Tongue (tissue), 2 donors: ENCODE results near the gene IL17RB. TPM values are rescaled to one million over a fixed set of nuclear protein-coding genes. Genes with fewer than 3 reads are reported as not detected.

Source experiments
- DNase-seq: peaks from one replicate; pipeline ENCODE4 v3.0.0-alpha.2; 2015
- total RNA-seq: library from RNA; depleted of rRNA; stranded (reverse); fragments of >200 nt; gene quantifications from one replicate; pipeline ENCODE4 v1.2.3, GENCODE V29; 2014

The IL17RB gene
- total RNA-seq, 1 donor from 2014 or later: 1.0 TPM

- no peak for DNase-seq
Observed at GRCh38 chr3:53833053-53833645, 13.2 kb upstream of the IL17RB start.

GRCh38 chr3:53833700-53834099 lies 12.7 kb upstream of the IL17RB start:
- DNase-seq: no peak

DNA sequence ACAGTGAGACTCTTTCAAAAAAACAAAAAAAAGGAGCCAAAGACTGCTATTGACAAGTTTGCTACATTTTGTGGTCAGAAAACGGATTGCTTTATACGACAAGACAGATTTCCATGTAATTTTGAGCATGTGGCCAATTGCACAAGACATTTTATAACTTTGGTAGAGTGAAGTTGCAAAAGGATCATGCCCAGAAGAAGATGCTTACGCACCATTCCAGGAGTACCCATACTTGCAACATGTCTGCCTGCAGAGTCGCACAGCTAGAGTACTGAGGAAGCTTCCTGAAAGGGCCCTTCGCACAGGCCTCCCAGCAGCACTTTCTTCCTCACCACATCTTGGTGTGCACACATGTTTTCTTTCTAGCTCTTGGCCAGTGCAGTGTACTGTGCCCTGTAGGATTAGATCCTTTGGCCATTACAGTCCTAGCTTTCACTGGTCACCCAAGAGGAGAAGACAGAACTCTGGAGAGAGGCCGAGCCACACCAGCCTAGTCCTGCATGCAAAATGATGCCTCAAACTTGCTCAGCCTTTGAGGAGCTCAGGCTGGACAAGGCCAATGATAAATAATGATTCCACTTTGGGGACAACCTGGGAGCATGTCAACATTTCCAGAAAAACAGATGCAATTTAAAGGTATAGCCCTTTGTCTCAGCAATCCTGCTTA lies 11.8 kb upstream of the IL17RB start:
- no peak for DNase-seq

- no peak for DNase-seq
Observed at GRCh38 chr3:53835257-53835656, 11.1 kb upstream of the IL17RB start.

- no peak for DNase-seq
Observed at GRCh38 chr3:53836084-53836872, 10.1 kb upstream of the IL17RB start.

GRCh38 chr3:53837331-53837730 lies 9.0 kb upstream of the IL17RB start:
- DNase-seq: no peak

DNA sequence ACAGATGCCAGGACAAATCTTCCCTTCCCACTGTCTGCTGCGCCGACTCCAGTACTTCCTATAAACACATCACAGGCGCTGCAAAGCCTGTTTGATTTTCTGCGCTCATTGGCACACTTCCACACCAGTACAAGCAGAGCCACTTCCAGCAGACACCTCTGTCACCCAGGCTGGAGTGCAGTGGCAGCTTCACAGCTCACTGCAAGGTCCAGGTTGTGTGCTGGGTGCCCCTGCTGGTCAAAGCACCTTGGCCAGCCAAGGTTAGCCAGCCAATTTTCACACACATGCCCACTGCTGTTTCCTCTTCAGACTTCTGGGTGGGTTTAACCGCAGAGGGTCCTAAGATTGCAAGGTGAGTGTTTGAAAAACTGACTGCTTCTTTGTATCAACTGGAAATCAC lies 5.1 kb upstream of the IL17RB start:
- DNase-seq: no peak

GRCh38 chr3:53842436-53843194 lies 3.8 kb upstream of the IL17RB start:
- DNase-seq: peak; percentile 32

- peak; percentile 7 for DNase-seq
Observed at GRCh38 chr3:53843195-53844177, 2.9 kb upstream of the IL17RB start.

- no peak for DNase-seq
Observed at GRCh38 chr3:53844262-53845102, 1.9 kb upstream of the IL17RB start.

DNA sequence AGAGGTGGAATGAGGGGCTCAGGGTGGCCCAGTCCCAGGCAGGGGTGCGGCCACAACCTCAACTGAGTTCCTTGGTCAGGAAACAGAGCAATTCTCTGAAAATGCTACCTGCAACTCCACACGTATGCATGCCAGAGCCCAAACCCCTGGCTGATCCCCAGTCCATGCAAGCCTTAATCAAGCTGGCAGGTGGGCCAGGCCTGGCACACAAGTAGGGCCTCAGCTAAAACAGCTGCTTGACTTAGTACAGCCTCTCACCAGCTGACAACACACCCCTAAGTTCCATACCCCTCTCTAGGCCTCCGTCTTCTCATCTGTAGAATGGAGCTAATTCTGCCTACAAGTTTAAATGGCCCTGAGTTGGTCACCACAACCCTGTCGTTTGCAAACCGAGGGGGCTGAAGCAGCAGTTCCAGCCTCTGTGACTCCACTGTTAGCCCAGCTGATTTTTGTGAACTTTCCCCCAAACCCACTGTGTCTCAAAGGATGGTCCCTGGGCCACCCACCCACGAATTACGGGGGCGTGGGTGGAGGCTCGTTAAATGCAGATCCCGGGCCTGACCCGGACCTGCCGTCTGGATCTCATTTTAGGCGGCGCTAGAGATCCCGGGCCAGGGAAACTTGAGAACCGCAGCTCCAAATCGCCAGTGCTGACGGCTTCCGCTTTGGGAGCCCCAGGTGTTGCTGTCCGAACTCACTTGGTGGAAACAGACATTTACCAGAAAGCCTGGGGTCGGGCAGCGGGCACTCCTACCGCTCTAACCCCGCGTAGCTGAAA lies 1.1 kb upstream of the IL17RB start:
- peak; percentile 83 for DNase-seq

- no peak for DNase-seq
Observed at GRCh38 chr3:53845881-53846133, 561 bp upstream of the IL17RB start.

DNA sequence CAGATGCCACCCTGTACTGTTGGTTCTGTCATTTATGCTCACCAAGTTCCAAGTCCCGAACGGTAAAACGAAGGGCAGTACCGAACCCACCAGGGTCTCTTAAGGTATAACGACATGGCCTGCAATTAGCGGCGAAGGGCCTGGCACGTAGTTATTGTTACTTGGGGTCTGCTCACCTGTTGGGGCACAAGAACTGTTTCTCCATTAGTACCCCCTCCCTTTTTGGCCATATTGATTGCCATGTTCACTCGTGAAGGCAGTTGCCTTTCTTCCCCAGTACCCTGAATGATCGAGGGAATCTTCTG lies 435 bp downstream of the IL17RB start:
- no peak for DNase-seq

- DNase-seq: no peak
Observed at GRCh38 chr3:53849916-53850315, 3.5 kb downstream of the IL17RB start.

- peak; percentile 62 for DNase-seq
Observed at GRCh38 chr3:53850895-53851294, 4.5 kb downstream of the IL17RB start.

DNA sequence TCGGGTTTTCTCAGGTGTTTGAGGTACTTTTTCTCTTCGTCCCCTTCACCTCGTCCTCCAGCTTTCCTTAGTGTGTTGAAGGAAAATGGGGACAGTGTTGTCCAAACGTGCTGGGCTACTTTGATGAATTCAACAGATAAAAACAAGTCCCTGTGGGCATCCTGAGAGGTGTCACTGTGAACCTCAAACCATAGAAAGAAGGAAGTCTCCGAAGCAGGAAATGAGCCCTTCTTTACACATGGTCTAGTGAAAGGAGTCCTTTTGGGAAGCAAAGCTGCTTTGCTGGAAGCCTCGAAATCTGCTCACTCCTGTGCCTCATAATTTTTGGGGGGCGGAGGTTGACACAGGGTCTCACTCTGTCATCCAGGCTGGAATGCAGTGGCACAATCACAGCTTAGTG lies 10.6 kb downstream of the IL17RB start:
- no peak for DNase-seq

DNA sequence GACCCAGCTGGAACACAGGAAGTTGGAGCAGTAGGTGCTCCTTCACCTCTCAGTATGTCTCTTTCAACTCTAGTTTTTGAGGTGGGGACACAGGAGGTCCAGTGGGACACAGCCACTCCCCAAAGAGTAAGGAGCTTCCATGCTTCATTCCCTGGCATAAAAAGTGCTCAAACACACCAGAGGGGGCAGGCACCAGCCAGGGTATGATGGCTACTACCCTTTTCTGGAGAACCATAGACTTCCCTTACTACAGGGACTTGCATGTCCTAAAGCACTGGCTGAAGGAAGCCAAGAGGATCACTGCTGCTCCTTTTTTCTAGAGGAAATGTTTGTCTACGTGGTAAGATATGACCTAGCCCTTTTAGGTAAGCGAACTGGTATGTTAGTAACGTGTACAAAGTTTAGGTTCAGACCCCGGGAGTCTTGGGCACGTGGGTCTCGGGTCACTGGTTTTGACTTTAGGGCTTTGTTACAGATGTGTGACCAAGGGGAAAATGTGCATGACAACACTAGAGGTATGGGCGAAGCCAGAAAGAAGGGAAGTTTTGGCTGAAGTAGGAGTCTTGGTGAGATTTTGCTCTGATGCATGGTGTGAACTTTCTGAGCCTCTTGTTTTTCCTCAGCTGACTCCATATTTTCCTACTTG lies 11.9 kb downstream of the IL17RB start:
- DNase-seq: no peak

- no peak for DNase-seq
Observed at GRCh38 chr3:53859178-53859577, 12.8 kb downstream of the IL17RB start.

- no peak for DNase-seq
Observed at GRCh38 chr3:53860196-53860595, 13.8 kb downstream of the IL17RB start.

GRCh38 chr3:53862241-53862640 lies 15.9 kb downstream of the IL17RB start:
- DNase-seq: no peak
